ES-I3 (cell line): ENCODE results near the gene PUM1.

Source experiments
- H3K36me3 ChIP-seq: 2 replicates; pipeline ENCODE4 v1.6.1; 2013; ENCODE audit warnings: mild to moderate bottlenecking, low read length, control low read depth, moderate library complexity; ENCODE audit not compliant: insufficient read depth
- H3K4me1 ChIP-seq: 2 replicates; pipeline ENCODE4 v1.6.1; 2013; ENCODE audit warnings: mild to moderate bottlenecking, control low read depth, low read length; ENCODE audit not compliant: insufficient read depth
- H3K9ac ChIP-seq: 2 replicates; pipeline ENCODE4 v1.6.1; 2013; ENCODE audit warnings: low read depth, mild to moderate bottlenecking, low read length, moderate library complexity
- H3K9me3 ChIP-seq: 2 replicates; pipeline ENCODE4 v1.6.1; 2013; ENCODE audit warnings: mild to moderate bottlenecking, low read length, moderate library complexity; ENCODE audit not compliant: control insufficient read depth, insufficient read depth

PUM1 gene

DNA sequence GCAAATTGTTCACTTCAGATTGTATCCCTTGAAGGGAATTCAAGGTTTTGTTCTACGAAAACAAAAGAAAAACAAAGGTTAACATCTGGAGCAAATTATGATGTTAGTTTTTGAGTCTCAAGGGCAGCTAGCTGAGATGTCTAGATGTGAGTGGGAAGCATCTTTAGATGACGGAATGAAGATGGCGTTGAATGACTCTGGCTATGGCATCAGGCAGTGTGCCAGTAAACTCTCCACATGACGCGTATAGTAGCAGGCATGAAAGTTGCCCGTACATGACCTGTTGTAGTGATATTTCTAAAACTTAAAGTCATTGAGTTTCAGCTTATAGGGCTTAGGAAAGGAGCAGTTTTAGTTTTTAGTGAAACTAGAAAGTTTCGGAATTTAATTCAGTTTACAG, 144.7 kb downstream of the PUM1 start:
- Histone ChIP-seq H3K9ac (no peak overlapping the region), H3K9me3 (no peaks in the 10 kb centered on the region), H3K36me3 (no peaks in the 10 kb centered on the region), H3K4me1 (peaks cover 6% of the 10 kb centered on the region; the same call in 1 of the 2 replicates)

DNA sequence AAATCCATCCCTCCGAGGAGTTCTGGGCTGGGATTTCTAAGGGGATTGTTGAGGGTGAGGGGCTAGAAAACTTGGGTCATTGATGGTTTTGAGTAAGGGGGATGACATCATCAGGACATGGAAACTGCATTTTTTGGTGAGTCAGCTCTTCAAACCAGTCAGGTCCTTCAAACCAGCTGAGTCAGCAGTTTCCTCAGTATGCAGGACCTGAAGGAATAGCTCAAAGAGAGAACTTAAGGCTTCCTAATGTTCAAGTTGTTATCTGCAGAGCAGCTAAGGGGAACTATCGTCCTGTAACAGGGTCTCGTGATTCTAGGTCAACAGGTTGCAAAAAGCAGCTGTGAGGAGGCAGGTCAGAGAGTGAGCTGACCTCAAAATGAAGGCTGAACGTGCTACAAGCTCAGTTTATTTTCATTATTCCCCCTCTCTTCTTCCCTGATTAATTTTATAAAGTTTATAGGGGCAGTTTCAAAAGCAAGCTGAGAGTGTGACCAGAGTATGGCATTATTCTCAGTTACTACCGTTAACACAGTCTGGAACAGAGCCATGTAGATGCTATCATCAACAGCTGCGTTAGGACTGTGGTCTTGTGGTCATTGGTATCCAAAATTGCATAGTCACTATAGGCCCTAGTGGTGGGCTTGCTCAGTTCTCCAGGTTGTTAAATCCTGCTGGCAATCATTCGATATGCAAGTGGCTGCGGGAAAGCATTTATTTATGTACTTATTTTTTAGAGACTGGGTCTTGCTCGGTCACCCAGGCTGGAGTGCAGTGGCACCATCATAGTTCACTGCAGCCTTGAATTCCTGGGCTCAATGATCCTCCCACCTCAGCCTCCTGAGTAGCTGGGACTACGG, 146.3 kb downstream of the PUM1 start:
- Histone ChIP-seq H3K9ac (no peak overlapping the region), H3K9me3 (no peaks in the 10 kb centered on the region), H3K36me3 (no peaks in the 10 kb centered on the region), H3K4me1 (peaks cover 6% of the 10 kb centered on the region; the same call in 1 of the 2 replicates)

DNA sequence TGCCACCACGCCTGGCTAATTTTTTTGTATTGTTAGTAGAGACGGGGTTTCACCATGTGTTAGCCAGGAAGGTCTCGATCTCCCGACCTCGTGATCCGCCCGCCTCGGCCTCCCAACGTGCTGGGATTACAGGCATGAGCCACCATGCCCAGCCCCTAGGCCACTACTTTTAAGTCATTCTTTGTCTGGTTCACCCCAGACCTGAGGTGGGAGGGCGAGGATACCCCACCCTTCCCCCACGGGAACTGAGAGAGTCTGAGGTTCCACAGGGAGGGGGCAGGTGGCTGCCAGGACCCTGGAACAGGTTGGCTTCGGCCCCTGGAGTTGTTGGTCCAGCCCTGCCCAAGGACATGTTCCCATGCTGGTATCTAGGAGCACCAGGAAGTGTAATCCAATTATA, 149.2 kb downstream of the PUM1 start:
- Histone ChIP-seq H3K4me1 (peaks cover 6% of the 10 kb centered on the region; the same call in 1 of the 2 replicates), H3K9me3 (no peaks in the 10 kb centered on the region), H3K9ac (no peak overlapping the region), H3K36me3 (no peaks in the 10 kb centered on the region)

DNA sequence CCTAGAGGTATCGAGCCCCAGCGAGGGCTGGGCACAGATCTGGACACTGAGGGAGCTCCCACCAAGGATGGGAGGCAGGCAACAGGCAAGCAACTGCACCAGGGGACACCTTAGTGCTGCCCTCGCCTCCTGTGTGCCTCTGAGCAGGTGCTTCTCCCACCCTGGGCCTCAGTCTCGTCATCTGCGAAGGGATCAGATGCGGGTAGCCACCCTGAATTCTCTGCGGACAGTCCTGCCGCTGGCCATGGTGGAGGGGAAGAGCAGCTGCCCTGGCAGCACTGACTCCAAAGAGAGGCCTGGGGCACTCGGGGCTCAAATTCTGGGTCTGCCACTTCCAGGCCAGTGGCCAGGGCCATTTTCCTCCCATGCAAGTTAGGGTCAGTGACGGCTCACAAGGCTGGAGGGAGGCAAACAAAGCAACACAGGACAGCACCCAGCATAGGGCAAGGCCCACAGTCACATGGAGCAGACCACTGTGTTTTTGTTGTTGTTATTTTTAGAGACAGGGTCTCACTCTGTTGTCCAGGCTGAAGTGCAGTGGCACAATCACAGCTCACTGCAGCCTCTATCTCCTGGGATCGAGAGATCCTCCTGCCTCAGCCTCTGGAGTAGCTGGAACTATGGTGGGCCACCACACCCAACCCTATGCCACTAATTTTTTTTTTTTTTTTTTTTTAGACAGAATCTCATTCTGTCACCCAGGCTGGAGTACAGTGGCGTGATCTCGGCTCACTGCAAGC, 149.9 kb downstream of the PUM1 start:
- Histone ChIP-seq H3K36me3 (no peaks in the 10 kb centered on the region), H3K9ac (no peak overlapping the region), H3K9me3 (no peaks in the 10 kb centered on the region), H3K4me1 (peaks cover 6% of the 10 kb centered on the region; the same call in 1 of the 2 replicates)

DNA sequence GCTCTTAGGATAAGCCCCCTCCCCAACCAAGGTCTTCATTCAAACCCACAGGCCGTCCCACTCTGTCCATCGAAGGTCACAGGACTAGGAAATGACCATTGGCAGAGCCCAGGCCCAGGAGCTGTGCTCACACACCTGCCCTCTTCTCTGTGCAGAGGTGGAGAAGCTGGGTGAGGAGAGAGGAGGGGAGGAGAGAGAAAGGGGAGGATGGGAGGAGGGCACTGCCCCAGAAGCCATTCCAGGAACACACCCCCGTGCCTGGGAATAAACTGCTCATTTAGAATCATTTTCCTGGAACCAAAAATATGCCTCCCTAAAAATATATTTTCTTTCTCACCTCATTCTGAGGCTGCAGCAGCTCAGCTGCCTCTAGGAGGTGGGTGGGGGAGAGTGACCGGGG, 150.6 kb downstream of the PUM1 start:
- Histone ChIP-seq H3K9me3 (no peaks in the 10 kb centered on the region), H3K9ac (no peak overlapping the region), H3K36me3 (no peaks in the 10 kb centered on the region), H3K4me1 (peaks cover 6% of the 10 kb centered on the region; the same call in 1 of the 2 replicates)

DNA sequence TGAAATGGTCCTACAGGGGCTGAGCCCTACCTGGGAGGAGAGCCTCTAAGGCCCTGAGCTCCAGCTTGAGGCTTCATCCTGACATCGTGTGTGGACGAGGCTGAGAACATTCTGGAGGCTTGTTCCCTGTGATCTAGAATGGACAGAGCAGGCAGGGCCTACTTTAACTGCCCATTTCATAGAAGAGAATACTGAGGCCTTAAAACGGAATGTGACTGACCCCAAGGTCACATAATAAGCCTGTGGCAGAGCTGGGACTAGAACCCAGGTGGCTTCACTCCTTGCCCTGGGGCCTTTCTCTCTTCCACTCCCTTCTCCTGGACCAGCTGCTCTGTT, 151.0 kb downstream of the PUM1 start:
- no peaks in the 10 kb centered on the region for H3K9me3 ChIP-seq
- H3K9ac ChIP-seq: no peak overlapping the region
- peaks cover 9% of the 10 kb centered on the region; the same call in 1 of the 2 replicates for H3K4me1 ChIP-seq
- H3K36me3 ChIP-seq: no peaks in the 10 kb centered on the region

DNA sequence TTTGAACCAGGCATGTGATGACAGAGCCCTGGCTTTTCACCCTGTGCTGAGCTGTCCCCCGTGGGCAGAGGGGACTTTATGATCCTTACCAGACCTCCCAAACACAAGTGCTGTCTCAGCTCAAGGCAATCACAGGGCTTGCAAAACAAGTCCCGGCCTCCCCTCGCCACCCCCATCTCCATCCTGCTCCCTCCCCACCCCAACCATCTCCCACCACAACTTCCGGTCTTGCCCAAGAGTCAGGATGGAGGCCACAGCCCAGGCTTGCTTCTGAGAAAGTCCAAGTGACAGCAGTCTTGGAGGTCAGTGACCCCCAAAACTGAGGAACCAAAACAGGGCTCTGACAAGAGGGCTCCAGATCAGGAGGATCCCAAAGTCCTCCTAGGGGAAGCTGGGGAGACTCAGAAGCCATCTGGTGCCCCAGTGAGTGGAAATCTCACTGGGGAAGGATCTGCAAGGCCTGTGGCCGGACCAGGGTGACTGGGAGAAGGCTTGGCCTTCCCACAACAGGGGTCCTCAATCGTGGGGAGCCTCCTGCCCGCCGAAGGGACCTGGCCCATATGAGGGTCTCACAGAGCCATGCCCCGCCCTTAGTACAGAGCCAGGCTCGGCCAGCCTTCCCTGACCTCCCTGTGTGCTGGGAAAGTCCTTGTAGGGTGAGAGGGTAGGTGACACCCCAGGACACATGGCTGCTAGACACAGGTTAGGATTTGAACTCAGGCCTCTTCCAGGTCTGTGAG, 152.4 kb downstream of the PUM1 start:
- no peaks in the 10 kb centered on the region for H3K36me3 ChIP-seq
- H3K9me3 ChIP-seq: no peaks in the 10 kb centered on the region
- H3K4me1 ChIP-seq: peaks cover 9% of the 10 kb centered on the region; the same call in 1 of the 2 replicates
- no peak overlapping the region for H3K9ac ChIP-seq

DNA sequence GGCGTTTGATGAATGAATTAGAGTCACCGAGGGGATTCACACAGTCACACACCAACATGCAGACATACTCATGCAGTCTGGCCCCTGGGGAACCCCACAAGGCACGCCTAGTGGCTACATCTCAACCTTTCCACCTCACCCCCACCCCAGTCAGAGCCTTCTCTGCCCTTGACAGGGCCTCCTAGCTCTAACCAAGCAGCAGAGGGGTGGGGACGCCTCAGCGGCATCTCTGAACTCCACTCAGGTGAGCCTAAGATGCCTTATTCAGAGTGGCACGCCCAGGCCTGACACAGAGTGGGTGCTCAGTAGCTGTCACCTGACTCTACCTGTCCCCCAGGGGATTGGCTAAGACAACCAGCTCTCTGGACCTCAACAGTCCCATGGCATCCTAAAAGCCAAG, 153.3 kb downstream of the PUM1 start:
- peaks cover 11% of the 10 kb centered on the region; the same call in 1 of the 2 replicates for H3K4me1 ChIP-seq
- no peak overlapping the region for H3K9ac ChIP-seq
- no peaks in the 10 kb centered on the region for H3K9me3 ChIP-seq
- no peaks in the 10 kb centered on the region for H3K36me3 ChIP-seq

DNA sequence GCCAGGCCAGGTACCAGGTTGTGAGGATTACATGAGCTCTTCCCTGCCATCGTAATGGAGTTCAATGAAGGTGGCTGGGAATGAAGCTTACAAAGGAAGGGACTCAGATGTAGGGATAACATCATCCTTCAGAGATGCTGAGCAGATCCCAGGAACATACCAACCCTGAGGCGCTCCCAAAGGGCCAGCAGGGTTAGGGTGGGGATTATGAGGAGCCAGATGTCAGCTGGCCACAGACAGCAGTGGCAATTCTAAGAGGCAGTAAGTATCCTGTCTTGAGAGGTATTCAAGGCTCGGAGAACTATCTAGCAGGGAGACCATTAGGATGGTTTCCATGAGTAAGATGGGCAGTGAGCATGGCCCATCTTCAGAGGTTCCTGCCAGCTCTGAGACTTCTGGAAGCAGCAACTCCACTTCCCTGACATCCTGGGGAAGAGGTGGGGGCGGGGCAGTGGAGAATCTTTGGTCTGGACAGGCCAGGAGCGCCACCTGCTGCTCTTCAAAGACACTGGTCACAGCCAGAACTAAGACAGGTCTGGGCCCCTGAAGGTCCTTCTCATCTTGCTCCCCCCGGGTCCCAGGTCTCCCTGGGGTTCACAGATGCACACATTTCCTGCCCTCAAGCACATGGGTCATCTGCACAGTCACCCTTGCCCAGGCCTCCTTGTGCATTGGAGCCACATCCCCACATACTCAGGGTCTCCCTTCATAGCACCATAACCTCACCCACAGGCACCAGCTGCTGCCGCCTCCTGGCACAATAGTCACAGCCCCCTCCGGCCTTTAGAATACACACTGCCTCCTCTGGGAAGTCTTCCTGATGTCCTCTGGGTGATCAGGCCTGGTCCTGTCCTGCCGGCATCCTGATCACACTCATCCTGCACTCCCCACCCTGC, 154.2 kb downstream of the PUM1 start:
- H3K9me3 ChIP-seq: no peaks in the 10 kb centered on the region
- peaks cover 19% of the 10 kb centered on the region; the same call in 1 of the 2 replicates for H3K4me1 ChIP-seq
- no peaks in the 10 kb centered on the region for H3K36me3 ChIP-seq
- H3K9ac ChIP-seq: no peak overlapping the region

DNA sequence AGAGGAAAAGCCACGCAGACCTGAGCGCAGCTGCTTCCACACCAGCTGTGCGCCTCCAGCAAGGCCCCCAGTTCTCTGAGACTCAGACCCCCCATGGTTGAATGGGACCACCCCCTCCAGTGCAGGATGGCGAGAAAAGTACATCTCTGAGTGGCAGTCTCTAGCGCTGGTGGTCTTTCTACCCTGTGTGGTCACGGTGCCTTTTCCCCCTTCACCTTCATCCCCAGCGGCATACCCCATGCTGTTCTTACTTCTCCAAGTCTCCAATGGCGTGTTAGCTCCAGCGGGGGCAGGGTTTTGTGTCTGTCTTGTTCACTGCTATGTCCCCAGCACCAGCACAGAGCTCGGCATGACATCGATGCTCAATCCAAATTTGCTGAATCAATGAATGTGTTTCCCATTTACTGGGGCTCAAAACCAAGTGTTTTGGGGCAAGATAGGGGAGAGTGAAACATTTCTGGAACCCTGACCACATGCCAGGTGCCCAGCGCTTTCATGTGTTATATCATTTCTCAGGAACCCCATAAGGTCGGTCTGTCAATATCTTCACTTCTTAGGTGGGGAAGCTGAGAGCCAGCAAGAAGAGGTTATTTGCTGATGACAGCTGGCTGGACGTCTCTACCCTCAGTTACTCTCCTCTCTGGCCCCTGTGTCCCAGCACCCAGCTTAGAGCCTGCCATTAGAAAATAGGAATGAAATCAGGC, 156.0 kb downstream of the PUM1 start:
- Histone ChIP-seq H3K9me3 (no peaks in the 10 kb centered on the region), H3K36me3 (no peaks in the 10 kb centered on the region), H3K9ac (peak overlapping the region; percentile 54; the same call in 1 of the 2 replicates), H3K4me1 (peaks cover 33% of the 10 kb centered on the region)

DNA sequence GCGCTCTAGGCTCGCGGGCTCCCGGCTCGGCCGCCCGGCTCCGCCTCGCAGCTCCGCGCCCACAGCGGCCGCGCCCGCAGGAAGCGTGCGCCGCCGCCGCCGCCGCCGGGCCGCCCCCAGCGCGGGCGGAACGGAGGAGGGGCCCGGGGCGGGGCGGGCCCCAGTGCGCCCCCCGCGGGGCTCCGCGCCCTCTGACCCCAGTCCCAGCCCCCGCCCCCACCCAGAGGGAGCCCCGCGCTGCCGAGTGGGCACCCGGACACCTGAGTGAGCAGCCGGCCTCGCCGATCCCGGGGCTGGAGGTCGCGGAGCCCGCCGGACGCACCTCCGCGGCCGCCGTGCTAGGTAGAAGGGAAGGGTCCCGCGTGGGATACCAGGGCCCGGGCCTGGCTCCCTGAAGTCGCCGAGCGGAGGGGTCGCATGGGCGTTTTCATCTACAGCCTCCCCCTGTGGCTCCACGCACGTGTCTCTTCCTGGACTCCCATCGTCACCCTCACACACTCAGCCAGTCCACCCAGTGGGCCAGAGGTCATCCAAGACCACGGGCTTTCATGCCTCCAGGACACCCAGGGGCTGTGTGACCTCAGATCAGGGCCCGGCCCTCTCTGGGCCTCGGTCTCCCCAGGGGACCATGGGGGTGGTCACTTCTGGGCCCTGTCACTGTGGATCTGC, 156.7 kb downstream of the PUM1 start, which contains the start of gene SDC3:
SDC3 (minus strand) TSS at position 63 of the 669 bp plus-strand sequence. CDS start 172 bp downstream, outside the sequence.
- Histone ChIP-seq H3K9me3 (no peaks in the 10 kb centered on the region), H3K36me3 (no peaks in the 10 kb centered on the region), H3K4me1 (peaks cover 38% of the 10 kb centered on the region), H3K9ac (peak within 1 kb of the TSS; percentile 61)

DNA sequence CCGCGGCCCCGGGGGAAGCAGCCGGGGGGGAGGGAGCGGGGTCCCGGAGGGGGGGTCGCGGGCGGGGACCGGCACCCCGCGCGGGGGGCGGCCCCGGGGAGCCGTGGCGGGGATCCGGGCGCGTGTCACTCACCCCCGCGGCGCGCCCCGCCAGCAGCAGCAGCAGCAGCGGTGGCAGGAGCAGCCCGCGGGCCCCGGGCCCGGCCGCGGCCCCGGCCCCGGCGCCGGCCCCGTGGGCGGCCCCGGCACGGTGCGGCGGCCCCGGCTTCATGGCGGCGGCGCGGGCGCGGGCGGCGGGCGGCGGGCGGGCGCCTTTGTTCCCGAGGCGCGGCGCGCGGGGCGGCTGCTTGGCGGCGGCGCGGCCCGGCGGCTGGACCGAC, 157.2 kb downstream of the PUM1 start:
- Histone ChIP-seq H3K36me3 (no peaks in the 10 kb centered on the region), H3K9ac (no peak overlapping the region), H3K9me3 (no peaks in the 10 kb centered on the region), H3K4me1 (peaks cover 42% of the 10 kb centered on the region)
